SU-DHL-6 (cell line): Measurements from ENCODE around the gene NCBP3.

Experiments used
- EZH2phosphoT487 ChIP-seq: fragments of 200-600 bp; sonication (generic), shearing (Covaris generic); conservative IDR thresholded peaks from 2 replicates; pipeline ENCODE4 v1.6.1; 2018; ENCODE audit warnings: mild to moderate bottlenecking, antibody characterized with exemption, low read length, moderate library complexity, mixed read lengths
- TF ChIP-seq, protein P1 (sequence below): fragments of 200-600 bp; sonication (generic); IDR thresholded peaks from one replicate; pipeline ENCODE4 v1.5.1; 2017; ENCODE audit warnings: antibody characterized with exemption, mild to moderate bottlenecking, low read length, moderate library complexity; ENCODE audit not compliant: insufficient read depth, poor library complexity, severe bottlenecking

DNA sequence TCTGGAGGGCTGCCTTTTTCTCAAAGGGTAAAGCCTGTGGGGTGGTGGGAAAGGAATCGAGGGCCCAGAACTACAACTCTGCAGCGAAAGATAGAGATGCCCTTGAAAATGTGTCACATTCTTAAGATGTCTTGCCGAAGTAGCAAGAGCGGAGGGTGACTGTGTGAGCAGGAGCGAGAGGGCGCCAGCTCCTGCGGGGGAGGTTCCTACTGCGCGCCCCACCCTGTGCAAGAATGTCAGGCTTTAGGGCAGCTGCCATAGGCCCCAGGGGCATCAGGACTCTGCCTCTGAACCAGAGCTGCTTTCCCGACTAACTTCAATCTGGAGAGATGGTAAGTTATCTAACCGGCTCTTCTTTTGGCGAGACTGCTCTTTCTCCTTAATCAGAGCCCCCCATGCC is 33.3 kb downstream of the NCBP3 start:
- TF ChIP-seq, protein P1, sequence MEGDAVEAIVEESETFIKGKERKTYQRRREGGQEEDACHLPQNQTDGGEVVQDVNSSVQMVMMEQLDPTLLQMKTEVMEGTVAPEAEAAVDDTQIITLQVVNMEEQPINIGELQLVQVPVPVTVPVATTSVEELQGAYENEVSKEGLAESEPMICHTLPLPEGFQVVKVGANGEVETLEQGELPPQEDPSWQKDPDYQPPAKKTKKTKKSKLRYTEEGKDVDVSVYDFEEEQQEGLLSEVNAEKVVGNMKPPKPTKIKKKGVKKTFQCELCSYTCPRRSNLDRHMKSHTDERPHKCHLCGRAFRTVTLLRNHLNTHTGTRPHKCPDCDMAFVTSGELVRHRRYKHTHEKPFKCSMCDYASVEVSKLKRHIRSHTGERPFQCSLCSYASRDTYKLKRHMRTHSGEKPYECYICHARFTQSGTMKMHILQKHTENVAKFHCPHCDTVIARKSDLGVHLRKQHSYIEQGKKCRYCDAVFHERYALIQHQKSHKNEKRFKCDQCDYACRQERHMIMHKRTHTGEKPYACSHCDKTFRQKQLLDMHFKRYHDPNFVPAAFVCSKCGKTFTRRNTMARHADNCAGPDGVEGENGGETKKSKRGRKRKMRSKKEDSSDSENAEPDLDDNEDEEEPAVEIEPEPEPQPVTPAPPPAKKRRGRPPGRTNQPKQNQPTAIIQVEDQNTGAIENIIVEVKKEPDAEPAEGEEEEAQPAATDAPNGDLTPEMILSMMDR: no peak
- no peak for TF ChIP-seq EZH2phosphoT487
